GM13977 (cell line): ENCODE data around the gene CCDC13.

Source experiments
- DNase-seq: peaks from one replicate; pipeline ENCODE4 v3.0.0; 2012; ENCODE audit warnings: low spot score
- CTCF ChIP-seq: IDR thresholded peaks from 2 replicates; pipeline ENCODE4 v1.5.1; 2012; ENCODE audit warnings: mild to moderate bottlenecking, control low read depth; ENCODE audit not compliant: insufficient read depth; ENCODE audit errors: extremely low read depth, missing control alignments
- in situ Hi-C: fragments of 300-500 bp; cut with MboI; formaldehyde crosslinking; loops from one replicate; pipeline ENCODE4 v1.12.0; 2022; ENCODE audit warnings: low sequenced_read_pairs, low pct_unique_long_range_greater_than_20kb, mixed read lengths, inconsistent platforms; ENCODE audit not compliant: unreplicated experiment

Gene CCDC13

GRCh38 chr3:42799376-42799775, 26.3 kb upstream of the CCDC13 start:
- DNase-seq, result no peak
- in situ Hi-C loops, result no loop called here
- TF ChIP-seq CTCF, result no peak

GRCh38 chr3:42796332-42796885, 23.4 kb upstream of the CCDC13 start:
- in situ Hi-C loops, result no loop called here
- no peak for TF ChIP-seq CTCF

GRCh38 chr3:42795621-42796181, 22.6 kb upstream of the CCDC13 start:
- in situ Hi-C loops, result no loop called here
- TF ChIP-seq CTCF, result no peak
- no peak for DNase-seq

More at GRCh38 chr3:42796332-42796885, 23.4 kb upstream of the CCDC13 start:
- no peak for DNase-seq

GRCh38 chr3:42790714-42791229, 17.7 kb upstream of the CCDC13 start:
- no peak for DNase-seq
- TF ChIP-seq CTCF, result no peak
- in situ Hi-C loops, result no loop called here

- no peak for DNase-seq
- no peak for TF ChIP-seq CTCF
- in situ Hi-C loops, result no loop called here
These were observed 13.6 kb upstream of the CCDC13 start for GRCh38 chr3:42786631-42787030.

- in situ Hi-C loops, result no loop called here
- no peak for TF ChIP-seq CTCF
- DNase-seq, result no peak
These were observed 13.2 kb upstream of the CCDC13 start for GRCh38 chr3:42786212-42786611.
